Right lobe of liver (tissue), 6 donors: ENCODE measurements around the gene OPRM1. TPM values are rescaled to one million over a fixed set of nuclear protein-coding genes. Genes with fewer than 3 reads are reported as not detected.

ENCODE experiments used
- ATAC-seq, 4 donors: fragments of 200-7000 bp; cut with Tn5 transposase; one replicate each; pipeline ENCODE4 v1.9.1; 2020; ENCODE audit warnings: mild to moderate bottlenecking in 4 of 4, moderate library complexity in 4 of 4
- DNase-seq, 3 donors: peaks; one replicate each; pipeline ENCODE4 v3.0.0-alpha.2; 2020
- H3K27ac ChIP-seq, 3 donors: fragments of 200-600 bp; one replicate each; pipeline ENCODE4 v1.8.0; 2022
- H3K27me3 ChIP-seq, 2 donors: fragments of 200-600 bp; one replicate each; pipeline ENCODE4 v1.8.0; 2022
- H3K36me3 ChIP-seq, 4 donors: fragments of 200-600 bp; sonication (generic) in 1 of 4; one replicate each; pipeline versions ENCODE4 v1.5.1 to v1.8.0; 2017 to 2022; ENCODE audit warnings: control low read depth in 1 of 4
- H3K4me1 ChIP-seq, 4 donors: fragments of 200-600 bp; sonication (generic) in 1 of 4; one replicate each; pipeline versions ENCODE4 v1.5.1 to v1.8.0; 2017 to 2022; ENCODE audit warnings: control low read depth in 1 of 4
- H3K4me3 ChIP-seq, 3 donors: fragments of 200-600 bp; one replicate each; pipeline ENCODE4 v1.8.0; 2022
- H3K9me3 ChIP-seq, 4 donors: fragments of 200-600 bp; sonication (generic) in 1 of 4; one replicate each; pipeline versions ENCODE4 v1.5.1 to v1.8.0; 2017 to 2022; ENCODE audit warnings: control low read depth in 1 of 4
- CTCF ChIP-seq, 4 donors: fragments of 200-600 bp in 3 of 4; fragments of 450-650 bp in 1 of 4; IDR thresholded peaks; one replicate each; pipeline versions ENCODE4 v1.5.1 to v1.8.0; 2016 to 2022; ENCODE audit warnings: antibody characterized with exemption in 4 of 4, mild to moderate bottlenecking in 2 of 4
- POLR2A ChIP-seq: fragments of 450-650 bp; IDR thresholded peaks from one replicate; pipeline ENCODE4 v1.6.1; 2017; ENCODE audit warnings: antibody characterized with exemption, mild to moderate bottlenecking
- WGBS: methylation state at CpG from one replicate; pipeline ENCODE4 v1.1.6; 2018; ENCODE audit warnings: low coverage, low lambda C conversion rate; ENCODE audit not compliant: insufficient coverage; ENCODE audit errors: missing lambda C conversion rate; 5-methylcytosine and 5-hydroxymethylcytosine counted together
- intact Hi-C, 2 donors: fragments of 100-400 bp; cut with DNase I; formaldehyde crosslinking; loops; one replicate each; pipeline versions ENCODE4 v1.11.2 to v1.14.1; 2022
- total RNA-seq, 6 experiments: library from RNA; depleted of rRNA in 2 of 6; stranded (reverse); fragments of >200 nt in 2 of 6; fragmentation: NEBNext Ultra II Directional in 3 of 6; extraction: Animal tissue kit (Norgen Biotek cat#: 25700) in 3 of 6; gene quantifications; one replicate each; pipeline versions ENCODE4 v1.1.0 to v1.2.4, GENCODE V29; 2016 to 2023
- donor health status: DM: no; HTN: yes; CAD: no.
- donor health status: DM: no; HTN: no; CAD: no.
- donor health status: DM: no; HTN: no; CAD: no.
- donor health status: DM: no; HTN: yes; CAD: no.
- donor health status: DM: no; HTN: yes; CAD: no.

OPRM1 gene
- total RNA-seq, 6 experiments from 2014 or later, result not detected

- Histone ChIP-seq H3K9me3 (no peaks in the 10 kb centered on the region), H3K4me1 (no peaks in the 10 kb centered on the region), H3K27ac (no peak overlapping the region), H3K4me3 (no peak overlapping the region), H3K36me3 (no peaks in the 10 kb centered on the region), H3K27me3 (no peaks in the 10 kb centered on the region)
- TF ChIP-seq POLR2A (no peak), CTCF (IDR thresholded peaks at IDR 0.05) (no peak)
- DNase-seq (no peak), ATAC-seq (no peak)
- 64% methylated on average over 6 of the region's 6 CpGs for WGBS
- intact Hi-C loops, result no loop called here
These were observed 183.7 kb downstream of the OPRM1 start for GRCh38 chr6:154222716-154223115.

DNA sequence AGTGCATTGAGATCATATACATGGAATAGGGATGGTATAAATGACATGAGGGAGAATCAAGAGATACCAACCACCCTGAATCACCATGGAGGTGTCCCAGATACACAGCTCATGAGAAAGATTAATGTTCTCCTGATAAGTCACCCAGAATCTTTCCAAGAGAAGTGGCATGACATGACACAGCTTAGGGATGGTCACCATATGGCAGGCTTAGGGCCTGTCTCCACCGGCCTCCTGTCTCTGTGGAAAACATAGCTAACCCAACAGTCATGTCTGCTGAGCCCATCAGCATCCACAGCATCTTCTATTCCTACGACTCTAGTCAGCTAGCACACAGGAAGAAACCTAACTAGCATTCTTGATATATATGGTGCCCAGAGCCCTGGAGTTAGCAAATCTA is 184.3 kb downstream of the OPRM1 start:
- TF ChIP-seq POLR2A, result no peak
- no peak for TF ChIP-seq CTCF (IDR thresholded peaks at IDR 0.05)

GRCh38 chr6:154226461-154226860 is 187.4 kb downstream of the OPRM1 start:
- Histone ChIP-seq H3K36me3 (no peaks in the 10 kb centered on the region), H3K27ac (no peak overlapping the region), H3K4me1 (no peaks in the 10 kb centered on the region), H3K4me3 (no peak overlapping the region), H3K9me3 (no peaks in the 10 kb centered on the region), H3K27me3 (no peaks in the 10 kb centered on the region)
- intact Hi-C loops, result no loop called here
- no peak for DNase-seq
- 75% methylated on average over 3 of the region's 3 CpGs for WGBS
- ATAC-seq, result no peak
- TF ChIP-seq POLR2A, result no peak
- no peak for TF ChIP-seq CTCF (IDR thresholded peaks at IDR 0.05)

More for the DNA sequence above, 184.3 kb downstream of the OPRM1 start:
- intact Hi-C loops, result no loop called here
- no CpG with 5 or more reads among the region's 2 CpGs for WGBS
- DNase-seq, result no peak
- no peaks in the 10 kb centered on the region for H3K27me3 ChIP-seq
- no peak overlapping the region for H3K27ac ChIP-seq
- no peaks in the 10 kb centered on the region for H3K36me3 ChIP-seq
- ATAC-seq, result no peak
- no peak overlapping the region for H3K4me3 ChIP-seq
- no peaks in the 10 kb centered on the region for H3K9me3 ChIP-seq
- H3K4me1 ChIP-seq, result no peaks in the 10 kb centered on the region

GRCh38 chr6:154227862-154228520 is 189.0 kb downstream of the OPRM1 start:
- Histone ChIP-seq H3K4me3 (no peak overlapping the region), H3K36me3 (no peaks in the 10 kb centered on the region), H3K9me3 (no peaks in the 10 kb centered on the region), H3K27me3 (no peaks in the 10 kb centered on the region), H3K27ac (no peak overlapping the region), H3K4me1 (no peaks in the 10 kb centered on the region)
- 61% methylated on average over 7 of the region's 7 CpGs for WGBS
- intact Hi-C loops, result no loop called here
- no peak for DNase-seq
- no peak for ATAC-seq
- no peak for TF ChIP-seq POLR2A
- TF ChIP-seq CTCF (IDR thresholded peaks at IDR 0.05), result no peak

- DNase-seq (no peak), ATAC-seq (no peak)
- no peaks in the 10 kb centered on the region for H3K9me3 ChIP-seq
- no peaks in the 10 kb centered on the region for H3K4me1 ChIP-seq
- H3K4me3 ChIP-seq, result no peak overlapping the region
- H3K27me3 ChIP-seq, result no peaks in the 10 kb centered on the region
- H3K27ac ChIP-seq, result no peak overlapping the region
- TF ChIP-seq POLR2A (no peak), CTCF (IDR thresholded peaks at IDR 0.05) (no peak)
- 69% methylated on average over 3 of the region's 4 CpGs for WGBS
- intact Hi-C loops, result no loop called here
- no peaks in the 10 kb centered on the region for H3K36me3 ChIP-seq
These were observed 189.5 kb downstream of the OPRM1 start for GRCh38 chr6:154228521-154228905.
